ENCODE results near the gene HNRNPLL.

HNRNPLL gene

DNA sequence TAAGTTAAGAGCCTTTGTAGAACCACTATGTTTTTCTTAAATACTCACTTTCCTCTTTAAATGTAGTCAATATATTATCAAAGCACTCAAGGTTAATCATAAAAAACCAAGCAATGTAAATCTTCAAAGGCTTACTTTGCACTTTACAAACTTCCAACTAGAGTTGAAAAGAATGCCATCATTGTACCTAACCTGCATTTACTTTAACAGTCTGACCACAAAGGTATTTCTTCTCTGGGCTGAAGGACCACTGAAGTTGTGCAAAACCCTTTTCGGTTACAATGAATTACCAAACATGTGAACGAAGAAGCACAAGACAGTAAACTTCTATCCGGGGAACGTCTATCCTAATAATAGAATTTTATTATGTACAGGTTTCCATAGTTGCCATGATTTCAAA is 3.0 kb downstream of the HNRNPLL start:
- no peak for TF ChIP-seq CTCF (IDR thresholded peaks at IDR 0.05)
- no peak overlapping the region for H3K27ac ChIP-seq
- H3K4me3 ChIP-seq, result peak overlapping the region; percentile 90
- no peak for DNase-seq (ENCODE audit: low spot score)

DNA sequence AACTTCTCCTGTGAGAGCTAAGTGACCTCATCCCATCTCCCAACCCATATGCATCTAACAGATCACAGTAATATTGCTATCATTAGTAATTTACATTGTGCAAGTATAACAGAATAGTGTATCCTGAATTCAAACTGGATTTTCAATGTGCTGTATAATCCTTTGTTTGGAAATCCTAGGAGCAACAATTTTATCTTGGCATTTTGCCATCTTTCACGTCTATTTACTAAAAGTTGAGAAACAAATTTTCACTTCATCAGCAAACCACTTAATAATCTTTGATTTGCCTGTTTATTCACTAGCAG is 3.8 kb downstream of the HNRNPLL start:
- no peak for TF ChIP-seq CTCF (IDR thresholded peaks at IDR 0.05)
- no peak for DNase-seq (ENCODE audit: low spot score)
- Histone ChIP-seq H3K27ac (peak overlapping the region; percentile 43 to 66), H3K4me3 (peak overlapping the region; percentile 32)

DNA sequence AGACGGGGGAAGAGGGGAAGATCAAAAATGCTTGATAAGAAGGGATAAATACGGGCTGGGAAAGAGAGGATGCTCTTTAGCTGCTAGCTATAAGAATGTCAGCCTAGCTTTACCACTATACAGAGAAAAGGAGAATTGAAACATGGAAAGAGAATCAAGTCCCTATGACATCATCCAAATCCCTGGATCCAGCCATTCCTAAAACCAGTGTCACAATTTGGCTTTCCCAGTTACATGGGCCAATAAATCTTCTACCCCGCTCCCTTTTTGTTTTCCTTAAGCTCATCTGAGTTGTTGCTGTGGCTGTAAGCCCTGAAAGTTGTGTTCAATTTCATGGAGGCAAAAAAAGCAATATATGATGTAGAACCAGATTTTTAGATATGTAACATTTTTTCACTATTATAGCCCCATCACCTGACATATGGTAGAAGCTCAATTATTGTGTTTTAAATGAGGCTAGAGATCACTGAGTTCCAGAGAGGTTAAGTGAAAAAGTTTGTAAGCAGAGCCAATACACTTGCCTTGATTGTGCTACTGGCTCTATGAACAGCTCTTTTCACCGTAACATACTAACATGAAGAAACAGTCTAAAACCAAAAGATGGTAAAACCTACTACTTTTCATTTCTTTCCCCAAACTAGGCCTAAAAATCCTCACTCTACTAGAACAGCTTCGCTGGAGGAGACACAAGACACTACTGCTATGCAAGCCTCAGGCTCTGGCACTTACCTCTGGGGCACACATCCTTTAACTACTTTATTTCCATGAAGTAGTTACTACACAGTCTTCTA is 4.3 kb downstream of the HNRNPLL start:
- no peak for TF ChIP-seq CTCF (IDR thresholded peaks at IDR 0.05)
- Histone ChIP-seq H3K27ac (peak overlapping the region; percentile 43 to 66), H3K4me3 (peak overlapping the region; percentile 32)
- no peak for DNase-seq (ENCODE audit: low spot score)

- H3K4me3 ChIP-seq, result no peak overlapping the region
- TF ChIP-seq CTCF (IDR thresholded peaks at IDR 0.05), result no peak
- DNase-seq (ENCODE audit: low spot score), result no peak
- no peak overlapping the region for H3K27ac ChIP-seq
Observed at GRCh38 chr2:38597115-38597514, 5.6 kb downstream of the HNRNPLL start.

GRCh38 chr2:38596229-38596628 is 6.5 kb downstream of the HNRNPLL start:
- Histone ChIP-seq H3K4me3 (no peak overlapping the region), H3K27ac (no peak overlapping the region)
- no peak for TF ChIP-seq CTCF (IDR thresholded peaks at IDR 0.05)
- no peak for DNase-seq (ENCODE audit: low spot score)

DNA sequence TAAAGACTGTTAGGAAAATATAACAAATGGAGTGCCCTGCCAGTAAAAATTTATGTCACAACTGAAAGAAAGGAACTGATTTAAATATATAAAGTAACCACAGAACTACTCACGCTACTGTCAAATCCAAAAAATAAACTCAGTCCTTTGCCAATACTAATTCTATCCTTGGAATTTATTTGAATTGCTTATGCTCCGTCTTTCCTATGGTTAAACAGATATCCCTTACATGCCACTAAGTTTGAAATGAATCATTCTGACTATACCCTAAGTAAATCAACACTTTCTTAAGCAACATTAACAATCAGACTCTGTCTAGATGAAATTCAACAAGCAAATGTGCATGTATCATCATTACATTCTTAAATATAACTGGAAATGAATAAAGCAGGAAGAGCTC is 9.8 kb downstream of the HNRNPLL start:
- no peak for TF ChIP-seq CTCF (IDR thresholded peaks at IDR 0.05)
- no peak overlapping the region for H3K27ac ChIP-seq
- no peak for DNase-seq (ENCODE audit: low spot score)

GRCh38 chr2:38591152-38591551 is 11.6 kb downstream of the HNRNPLL start:
- H3K27ac ChIP-seq, result no peak overlapping the region
- no peak for TF ChIP-seq CTCF (IDR thresholded peaks at IDR 0.05)
- no peak overlapping the region for H3K4me3 ChIP-seq
- DNase-seq (ENCODE audit: low spot score), result no peak

More for the DNA sequence above, 9.8 kb downstream of the HNRNPLL start:
- no peak overlapping the region for H3K4me3 ChIP-seq
